CD4-positive, alpha-beta T cell treated with Interleukin-6 for 4 hours (primary cell): Measurements from ENCODE around the gene AKAP11.
A peak's percentile ranks its signal among the peaks of the same experiment; 100 is the strongest.

ENCODE experiments used
- DNase-seq: peaks from one replicate; pipeline ENCODE4 v3.0.0-alpha.2; 2020; ENCODE audit warnings: mixed read lengths

The AKAP11 gene

DNA sequence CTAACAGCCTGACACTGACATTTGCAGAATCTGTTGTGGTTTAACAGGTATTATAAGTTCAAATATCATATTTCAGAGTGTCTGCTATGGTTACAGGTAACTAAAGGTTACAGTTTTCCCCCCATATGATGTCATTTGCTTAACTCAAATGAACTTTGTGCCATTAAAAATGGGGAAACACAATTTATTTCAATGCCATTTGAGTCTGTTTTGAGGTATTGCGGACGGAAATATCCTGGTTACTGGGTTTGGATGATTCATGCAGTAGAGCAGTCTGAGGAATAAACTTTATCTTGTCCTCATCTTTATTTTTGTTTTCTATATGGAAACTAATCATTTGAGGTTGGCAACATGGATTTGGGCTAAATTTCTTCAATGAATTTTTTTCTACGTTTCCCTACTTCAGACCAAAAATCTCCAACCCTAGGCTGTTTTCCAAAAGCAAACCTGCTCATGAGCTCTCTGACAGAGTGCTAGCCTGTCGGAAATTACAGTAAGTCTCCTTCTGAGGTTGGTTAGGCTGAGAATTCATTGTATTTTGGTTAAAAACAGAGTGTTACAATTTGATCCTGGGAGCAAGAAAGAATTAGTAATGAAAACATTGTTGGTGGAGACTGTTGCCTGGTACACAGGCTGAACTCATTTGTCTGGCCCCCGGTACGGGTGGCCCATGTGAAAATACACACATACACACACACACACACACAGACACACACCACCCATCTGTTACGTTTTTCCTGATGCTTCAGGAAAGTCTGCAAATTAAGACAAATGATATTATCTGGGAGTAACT, 66.1 kb downstream of the AKAP11 start:
- DNase-seq, result no peak

DNA sequence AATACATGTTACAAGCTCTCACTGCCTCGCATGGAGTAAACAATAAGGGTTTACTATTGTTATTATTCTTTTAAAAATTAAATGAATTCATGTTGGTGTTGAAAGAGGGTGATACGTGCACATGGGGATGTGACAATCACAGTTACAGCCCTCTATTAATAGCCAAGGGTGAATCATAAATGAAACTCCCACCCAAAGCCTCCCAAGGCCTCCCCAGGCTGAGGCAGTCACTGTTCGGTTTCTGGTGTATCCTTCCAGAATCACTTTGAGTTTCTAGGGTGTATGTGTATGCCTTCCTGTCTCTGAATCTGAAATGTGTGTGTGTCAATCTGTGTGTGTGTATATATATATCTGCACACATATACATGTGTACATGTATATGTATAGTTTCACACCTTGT, 73.4 kb downstream of the AKAP11 start:
- no peak for DNase-seq

DNA sequence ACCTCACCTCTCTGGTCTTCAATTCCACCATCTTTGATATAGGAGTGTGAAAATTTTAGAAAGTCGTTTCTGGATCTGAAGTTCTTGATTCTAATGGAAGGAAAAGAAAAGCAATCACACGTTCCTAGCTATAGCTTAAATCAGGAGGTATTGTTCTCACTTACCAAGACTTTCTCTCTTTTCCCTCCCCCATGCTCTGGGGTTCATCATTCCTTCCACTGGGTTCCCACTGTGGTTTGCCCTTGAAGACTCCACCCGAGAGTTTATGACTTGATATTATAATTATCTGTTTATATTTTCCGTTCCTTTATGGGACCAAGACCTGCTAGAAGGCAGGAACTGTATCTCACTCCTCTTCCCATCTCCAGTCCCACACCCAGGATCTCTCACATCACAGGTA, 76.6 kb downstream of the AKAP11 start:
- no peak for DNase-seq

DNA sequence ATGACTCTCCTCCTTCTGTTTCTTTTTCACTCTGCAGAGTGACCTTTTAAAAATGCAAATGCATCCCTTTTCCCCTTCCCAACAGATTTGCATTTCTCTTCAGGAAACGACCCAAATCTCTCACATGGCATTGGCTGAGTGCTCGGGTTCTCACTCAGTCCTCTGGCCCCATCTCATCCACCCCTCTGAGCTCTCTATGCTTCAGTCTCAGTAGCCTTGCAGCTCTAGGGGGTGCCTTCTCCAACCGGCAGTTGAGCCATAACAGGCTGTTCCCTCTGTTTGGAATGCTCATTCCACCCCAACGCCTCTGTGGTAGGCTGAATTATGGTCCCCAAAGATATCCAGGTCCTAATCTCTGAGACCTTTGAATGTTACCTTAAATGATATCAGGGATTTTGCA, 78.2 kb downstream of the AKAP11 start:
- DNase-seq, result no peak

DNA sequence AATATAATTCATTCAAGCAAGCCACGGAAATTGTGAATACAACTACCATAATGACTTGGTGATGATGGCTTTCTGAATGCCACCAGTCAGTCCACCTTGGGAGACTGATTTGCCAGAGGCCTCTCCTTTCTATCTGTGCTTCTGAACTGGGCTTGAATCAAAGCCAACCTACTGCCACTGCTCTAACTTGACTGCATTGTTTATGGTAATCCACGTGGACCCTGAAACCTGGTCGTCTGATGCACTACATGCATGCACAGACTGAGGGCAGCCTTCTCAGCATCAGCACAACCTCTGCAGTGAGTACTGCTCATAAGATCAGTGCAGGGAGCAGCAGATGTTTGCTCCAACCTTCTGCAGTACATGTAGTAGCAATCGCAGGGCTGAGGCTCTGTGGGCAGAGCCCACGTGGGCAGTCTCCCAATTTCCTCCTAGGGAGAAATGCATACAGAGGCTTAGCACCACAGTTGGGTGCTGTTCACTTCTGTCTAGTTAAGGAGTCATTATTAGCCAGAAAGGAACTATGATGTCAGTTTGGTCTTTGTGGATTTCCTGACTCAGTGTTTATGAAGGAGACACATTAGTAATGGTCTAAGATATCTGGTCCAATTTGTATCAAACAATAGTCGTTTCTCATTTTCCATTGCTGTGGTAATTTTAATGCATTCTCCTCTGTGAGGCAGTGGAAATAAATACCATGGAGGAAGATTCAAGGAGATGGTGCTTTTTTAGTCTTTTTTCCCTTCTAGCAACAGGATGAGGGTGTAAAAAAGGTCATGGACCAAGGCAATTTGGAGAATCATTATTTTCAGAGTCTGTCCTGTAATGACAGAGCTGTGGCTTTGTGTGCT, 82.5 kb downstream of the AKAP11 start:
- DNase-seq, result peak; percentile 63

DNA sequence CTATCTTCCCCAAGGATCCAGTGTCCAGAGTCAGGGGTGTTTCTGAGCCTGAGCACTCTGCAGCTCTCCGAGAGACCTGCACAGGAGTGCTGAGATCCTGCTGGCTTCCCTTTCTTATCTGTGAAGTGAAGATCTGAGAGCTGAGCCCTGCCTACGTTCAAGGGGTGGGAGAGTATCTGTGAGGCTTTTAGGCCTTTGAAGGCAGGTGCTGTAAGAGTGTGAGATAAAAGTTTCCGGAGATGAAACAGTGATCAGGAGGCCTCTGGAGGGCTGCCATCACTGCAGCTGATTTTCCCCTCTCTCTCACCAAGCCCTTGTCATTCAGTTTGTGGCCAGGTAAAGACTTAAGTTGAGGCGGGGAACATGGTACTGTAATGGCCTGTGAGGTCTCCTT, 83.1 kb downstream of the AKAP11 start:
- peak; percentile 75 for DNase-seq

DNA sequence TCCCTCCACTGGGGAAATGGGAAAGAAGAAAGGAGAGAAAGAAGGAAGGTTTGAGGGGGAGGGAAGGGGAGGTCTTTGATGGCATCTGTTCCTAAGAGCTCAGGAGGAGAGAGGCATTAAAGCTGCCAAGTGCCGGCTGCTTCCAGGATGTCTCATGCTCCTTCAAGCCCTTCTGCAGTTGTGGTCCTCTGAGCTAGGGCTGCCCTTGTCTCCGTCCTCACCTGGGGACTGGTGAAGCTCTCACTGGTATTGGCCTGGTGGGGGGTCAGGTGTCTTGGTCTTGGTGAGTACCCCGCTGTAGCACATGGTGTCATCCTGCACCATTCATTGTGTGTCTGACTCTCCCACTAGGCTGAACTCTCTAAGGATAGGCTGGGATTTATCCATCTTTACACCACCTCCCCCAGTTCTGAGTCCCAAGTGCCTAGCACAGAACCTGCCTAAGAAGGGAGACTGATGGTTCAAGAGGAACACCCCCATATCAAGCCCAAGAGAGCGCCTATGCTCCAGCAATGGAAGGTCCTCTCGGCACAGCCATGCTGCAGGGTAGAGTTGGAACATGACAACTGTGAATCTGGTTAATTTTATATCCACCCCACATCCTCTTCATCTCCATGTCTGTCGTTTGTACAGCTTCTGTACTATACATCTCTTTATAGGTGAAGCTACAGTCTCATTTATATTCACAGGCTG, 83.7 kb downstream of the AKAP11 start:
- no peak for DNase-seq

DNA sequence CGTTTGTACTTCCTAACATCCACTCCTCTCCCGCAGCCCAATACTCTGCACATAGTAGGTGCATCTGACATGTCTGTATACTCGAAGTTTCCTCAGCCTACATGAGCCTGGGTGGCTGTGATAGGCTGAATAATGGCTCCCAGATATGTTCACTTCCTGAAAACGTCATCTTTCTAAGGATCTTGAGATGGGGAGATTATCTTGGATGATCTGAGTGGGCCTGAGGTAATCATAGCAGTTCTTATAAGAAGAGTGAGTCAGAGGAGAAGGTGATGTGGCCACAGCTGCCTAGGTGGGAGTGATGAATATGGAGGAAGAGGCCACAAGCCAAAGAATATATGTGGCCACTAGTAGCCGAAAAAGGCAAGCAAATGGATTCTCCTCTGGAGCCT, 84.2 kb downstream of the AKAP11 start:
- DNase-seq, result peak; percentile 6

DNA sequence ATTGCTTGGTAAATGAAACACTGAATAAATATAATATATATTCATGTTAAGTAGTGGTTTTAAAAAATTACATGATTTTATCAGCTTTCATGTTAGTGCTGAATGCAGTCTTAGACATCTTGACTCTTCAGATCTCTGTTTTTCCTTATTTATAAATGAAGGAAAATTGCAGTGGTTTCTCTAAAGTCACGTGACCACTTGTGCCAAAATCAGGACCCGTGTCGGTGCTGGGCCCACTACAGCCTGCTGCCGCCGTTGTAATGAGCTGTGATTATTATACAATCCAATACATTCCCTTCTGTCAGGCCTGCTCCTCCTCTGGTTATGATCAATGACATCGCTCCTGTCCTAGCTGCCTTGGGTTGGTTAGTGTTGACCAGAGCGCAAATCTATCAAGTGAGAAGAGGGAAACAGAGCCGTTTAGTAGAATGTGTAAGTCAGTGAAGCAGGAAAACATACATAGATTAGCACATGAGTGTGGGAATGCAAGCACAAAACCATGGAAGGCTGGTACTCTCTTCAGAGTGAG, 88.2 kb downstream of the AKAP11 start:
- DNase-seq, result no peak

DNA sequence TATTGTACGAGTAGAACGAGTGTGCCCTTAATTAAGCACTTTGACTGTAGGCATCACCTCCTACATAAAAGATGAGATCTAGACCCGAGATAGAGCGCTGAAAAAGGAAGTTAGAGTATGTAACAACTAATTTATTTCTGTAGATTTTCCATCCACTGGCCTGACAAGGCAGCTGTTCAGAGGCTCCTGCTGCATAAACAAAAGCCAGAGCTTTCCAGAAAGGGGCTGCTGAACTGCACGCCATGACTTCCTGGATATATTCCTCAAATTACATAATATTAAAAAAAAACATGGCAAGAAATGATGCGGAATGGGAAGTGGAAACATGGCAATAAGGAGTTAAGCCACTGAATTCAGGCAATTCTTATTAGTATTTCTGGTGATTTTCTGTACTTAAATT, 89.7 kb downstream of the AKAP11 start:
- no peak for DNase-seq

DNA sequence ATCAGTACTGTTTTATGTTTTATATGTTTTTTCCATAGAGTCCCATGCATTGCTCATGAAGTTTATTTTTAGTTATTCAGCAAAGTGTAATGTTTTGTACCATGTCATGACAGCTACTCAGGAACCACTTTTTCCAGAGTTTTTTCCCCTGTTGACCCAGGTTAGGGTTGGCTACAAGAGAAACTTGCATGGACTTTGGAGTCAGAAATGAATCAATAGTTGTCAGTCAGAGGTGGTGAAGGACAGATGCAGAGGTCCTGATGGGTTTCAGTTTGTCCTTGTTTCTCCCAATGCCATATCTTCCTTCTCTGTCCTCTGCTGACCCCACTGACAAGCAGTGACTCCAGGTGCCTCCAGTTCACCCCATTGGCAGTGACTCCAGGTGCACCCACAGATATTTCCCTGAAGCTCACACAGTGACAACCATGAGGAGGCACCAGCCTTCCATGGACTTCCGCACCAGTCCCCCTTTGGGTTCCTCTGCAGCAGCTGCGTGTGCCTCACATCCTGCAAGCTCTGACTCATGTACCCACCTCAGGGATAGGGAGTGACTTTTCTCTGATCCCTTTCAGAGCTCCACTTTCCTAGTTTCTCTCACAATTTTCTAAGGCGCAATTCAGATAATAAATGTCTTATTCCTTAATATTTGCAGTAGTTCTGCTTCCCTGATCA, 92.1 kb downstream of the AKAP11 start:
- DNase-seq, result no peak

DNA sequence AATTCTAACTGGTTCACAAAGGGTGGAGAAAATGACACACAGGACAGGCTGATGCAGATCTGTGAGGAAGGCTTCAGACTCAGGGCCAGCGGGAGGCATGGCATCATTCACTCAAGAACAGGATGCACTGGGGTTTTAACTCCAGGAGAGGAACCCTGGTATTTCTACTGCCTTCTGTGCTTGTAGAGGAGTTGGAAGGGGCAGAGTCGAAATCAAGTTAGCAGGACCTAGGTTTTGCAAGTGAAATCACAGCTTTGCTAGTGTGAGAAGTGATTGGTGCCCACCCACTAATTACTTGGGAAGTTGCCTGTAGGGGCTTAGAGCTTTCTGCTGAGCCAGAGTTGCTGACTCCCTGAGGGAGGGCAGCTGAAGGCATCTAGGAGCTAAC, 92.7 kb downstream of the AKAP11 start:
- DNase-seq, result no peak

DNA sequence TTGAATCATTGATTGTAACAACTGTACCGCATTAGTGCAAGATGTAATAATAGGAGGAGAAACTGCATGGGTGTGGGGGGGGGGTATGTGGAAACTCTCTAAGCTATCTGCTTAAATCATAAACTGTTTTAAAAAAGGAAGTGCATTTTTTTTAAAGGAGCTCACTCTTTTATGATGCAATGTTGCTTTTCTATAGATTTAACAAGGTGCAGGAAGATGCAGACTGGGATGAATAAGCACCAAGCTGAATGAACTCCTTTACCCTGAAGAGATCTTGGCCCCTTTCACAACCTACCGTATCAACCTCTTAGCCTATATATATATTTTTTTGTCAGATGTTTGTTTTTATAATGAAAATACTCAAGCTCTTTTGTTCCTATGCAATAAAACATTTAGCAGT, 95.9 kb downstream of the AKAP11 start:
- no peak for DNase-seq

DNA sequence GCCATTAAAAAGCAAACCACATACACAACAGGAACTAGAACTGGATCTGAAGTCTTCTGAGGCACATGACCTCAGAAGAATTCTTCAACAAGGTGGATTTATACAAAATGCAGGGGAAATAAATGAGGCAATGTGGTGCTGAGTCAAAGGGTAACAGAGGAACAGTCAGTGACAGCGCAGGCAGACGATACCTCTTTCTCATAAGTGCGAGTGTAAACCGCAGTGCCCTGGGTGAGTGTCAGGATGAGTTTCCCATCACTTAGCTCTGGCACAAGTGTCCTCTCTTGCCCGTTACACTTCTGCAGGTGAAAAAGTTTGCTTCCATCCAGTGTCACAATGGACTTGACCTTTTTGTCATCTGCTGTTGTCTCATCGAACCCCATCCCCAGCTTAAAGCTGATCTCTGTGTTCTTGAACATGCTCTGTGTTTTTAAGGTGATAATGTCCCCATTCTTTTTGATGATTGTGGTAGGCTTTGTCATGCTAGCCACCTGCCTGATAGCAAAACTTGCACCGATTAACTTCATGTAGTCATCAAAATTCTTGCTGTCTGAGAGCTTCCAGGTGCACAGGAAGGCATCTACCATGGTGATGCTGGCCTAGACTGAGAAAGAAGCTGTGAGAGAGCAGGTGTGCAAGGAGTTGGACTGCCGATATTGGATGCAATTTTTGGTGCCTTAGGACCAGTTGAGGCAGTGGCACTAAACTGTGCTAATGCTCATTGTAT, 97.3 kb downstream of the AKAP11 start:
- peak; percentile 37 for DNase-seq

DNA sequence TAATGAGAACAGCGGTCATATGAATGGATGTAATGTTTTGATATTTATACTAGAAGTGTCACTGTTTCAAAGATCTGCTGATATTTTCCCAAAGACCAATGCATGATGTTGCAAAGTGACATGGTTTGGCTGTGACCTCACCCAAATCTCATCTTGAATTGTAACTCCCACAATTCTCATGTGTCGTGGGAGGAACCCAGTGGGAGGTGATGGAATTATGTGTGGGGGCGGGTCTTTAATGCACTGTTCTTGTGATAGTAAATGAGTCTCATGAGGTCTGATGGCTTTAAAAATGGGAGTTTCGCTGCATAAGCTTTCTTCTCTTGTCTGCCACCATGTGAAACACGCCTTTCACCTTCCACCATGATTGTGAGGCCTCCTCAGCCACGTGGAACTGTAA, 98.3 kb downstream of the AKAP11 start:
- DNase-seq, result no peak
